Calu3 (cell line): ENCODE measurements around the gene SMCHD1. TPM values are rescaled to one million over a fixed set of nuclear protein-coding genes. Genes with fewer than 3 reads are reported as not detected.

Experiments
- BruUV-seq: library from RNA; stranded (reverse); fragments of 400-500 nt; replicated peaks from 2 replicates; lab custom pipeline; 2021; lab: Mats Ljungman, UMichigan
- CTCF ChIA-PET: fragments of 300-600 bp; sonication (Branson Sonifier 250); formaldehyde crosslinking; loops from one replicate; lab custom pipeline; 2022; ENCODE audit warnings: antibody characterized with exemption; lab: Charles Lee
- DNase-seq: peaks from one replicate; pipeline ENCODE4 v3.0.0; 2022
- H3K27ac Mint-ChIP-seq: one replicate; pipeline ENCODE4 v1.8.0; 2022; ENCODE audit warnings: mixed read lengths; ENCODE audit not compliant: unreplicated experiment
- H3K27me3 Mint-ChIP-seq: one replicate; pipeline ENCODE4 v1.8.0; 2022; ENCODE audit warnings: mixed read lengths; ENCODE audit not compliant: unreplicated experiment
- H3K36me3 Mint-ChIP-seq: one replicate; pipeline ENCODE4 v1.8.0; 2022; ENCODE audit warnings: mild to moderate bottlenecking, moderate library complexity, mixed read lengths; ENCODE audit not compliant: insufficient read depth, unreplicated experiment
- H3K4me1 Mint-ChIP-seq: one replicate; pipeline ENCODE4 v1.8.0; 2022; ENCODE audit warnings: mild to moderate bottlenecking, low read depth, mixed read lengths; ENCODE audit not compliant: unreplicated experiment
- H3K4me3 Mint-ChIP-seq: one replicate; pipeline ENCODE4 v1.8.0; 2022; ENCODE audit warnings: mild to moderate bottlenecking, low read depth, moderate library complexity, mixed read lengths; ENCODE audit not compliant: unreplicated experiment
- H3K9me3 Mint-ChIP-seq: one replicate; pipeline ENCODE4 v1.8.0; 2022; ENCODE audit warnings: low read depth, mixed read lengths; ENCODE audit not compliant: unreplicated experiment
- intact Hi-C: fragments of 100-400 bp; cut with micrococcal nuclease; formaldehyde crosslinking; loops from one replicate; pipeline ENCODE4 v1.10.0; 2022; ENCODE audit not compliant: unreplicated experiment
- total RNA-seq: library from RNA; stranded (reverse); gene quantifications from 2 replicates; pipeline ENCODE4 v1.2.3, GENCODE V29; 2022
- TF ChIP-seq, protein P1 (sequence below): fragments of 200-600 bp; IDR thresholded peaks from one replicate; pipeline ENCODE4 v1.8.0; 2022; ENCODE audit warnings: antibody characterized with exemption; ENCODE audit not compliant: unreplicated experiment

Gene SMCHD1
- total RNA-seq, 1 experiment from 2014 or later: 68.3 TPM

DNA sequence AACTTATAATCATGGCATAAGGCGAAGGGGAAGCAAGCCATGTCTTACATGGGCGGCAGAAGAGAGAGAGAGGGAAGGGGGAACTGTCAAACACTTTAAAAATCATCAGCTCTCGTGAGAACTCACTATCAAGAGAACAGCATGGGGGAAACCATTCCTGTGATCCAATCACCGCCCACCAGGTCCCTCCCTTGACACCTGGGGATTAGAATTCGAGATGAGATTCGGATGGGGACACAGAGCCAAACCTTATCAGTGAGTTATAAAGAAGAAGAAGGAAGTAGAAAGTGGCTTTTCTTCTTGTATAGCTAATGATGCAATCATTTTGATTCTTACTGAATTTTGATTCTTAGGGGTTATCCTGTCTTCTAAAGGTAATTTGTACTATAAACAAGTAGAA lies 51.4 kb downstream of the SMCHD1 start:
- no peak for DNase-seq
- Mint-ChIP-seq H3K4me1 (peaks cover 21% of the 10 kb centered on the region), H3K36me3 (peaks cover 44% of the 10 kb centered on the region), H3K4me3 (no peak overlapping the region), H3K27ac (peak overlapping the region; percentile 83), H3K27me3 (no peaks in the 10 kb centered on the region), H3K9me3 (no peaks in the 10 kb centered on the region)
- TF ChIP-seq, protein P1, sequence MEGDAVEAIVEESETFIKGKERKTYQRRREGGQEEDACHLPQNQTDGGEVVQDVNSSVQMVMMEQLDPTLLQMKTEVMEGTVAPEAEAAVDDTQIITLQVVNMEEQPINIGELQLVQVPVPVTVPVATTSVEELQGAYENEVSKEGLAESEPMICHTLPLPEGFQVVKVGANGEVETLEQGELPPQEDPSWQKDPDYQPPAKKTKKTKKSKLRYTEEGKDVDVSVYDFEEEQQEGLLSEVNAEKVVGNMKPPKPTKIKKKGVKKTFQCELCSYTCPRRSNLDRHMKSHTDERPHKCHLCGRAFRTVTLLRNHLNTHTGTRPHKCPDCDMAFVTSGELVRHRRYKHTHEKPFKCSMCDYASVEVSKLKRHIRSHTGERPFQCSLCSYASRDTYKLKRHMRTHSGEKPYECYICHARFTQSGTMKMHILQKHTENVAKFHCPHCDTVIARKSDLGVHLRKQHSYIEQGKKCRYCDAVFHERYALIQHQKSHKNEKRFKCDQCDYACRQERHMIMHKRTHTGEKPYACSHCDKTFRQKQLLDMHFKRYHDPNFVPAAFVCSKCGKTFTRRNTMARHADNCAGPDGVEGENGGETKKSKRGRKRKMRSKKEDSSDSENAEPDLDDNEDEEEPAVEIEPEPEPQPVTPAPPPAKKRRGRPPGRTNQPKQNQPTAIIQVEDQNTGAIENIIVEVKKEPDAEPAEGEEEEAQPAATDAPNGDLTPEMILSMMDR: no peak
- intact Hi-C loops: no loop called here
- CTCF ChIA-PET: interaction anchor here (0.5 to 0.8 kb wide), 2 partner anchors 46 to 68 kb away, joined by 3 read pairs; no protein-coding TSS in a partner anchor
- BruUV-seq: no TSS peak

- H3K36me3 Mint-ChIP-seq: peaks cover 52% of the 10 kb centered on the region
Measured at GRCh38 chr18:2707551-2708168, 52.1 kb downstream of the SMCHD1 start.

DNA sequence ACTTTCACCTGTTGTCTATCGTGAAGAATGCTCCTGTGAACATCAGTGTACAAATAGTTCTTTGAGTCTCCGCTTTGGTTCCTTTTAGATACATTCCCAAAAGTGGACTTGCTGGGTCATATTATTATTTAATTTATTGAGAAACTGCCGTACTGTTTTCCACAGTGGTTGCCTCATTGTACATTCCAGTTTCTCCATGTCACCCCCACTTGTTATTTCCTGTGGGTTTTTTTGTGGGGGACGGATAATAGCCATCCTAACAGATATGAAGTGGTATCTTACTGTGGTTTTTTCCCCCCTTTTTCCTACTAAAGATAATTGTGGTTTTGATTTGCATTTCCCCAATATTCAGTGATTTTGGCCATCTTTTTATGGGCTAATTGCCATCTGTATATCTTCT lies 53.8 kb downstream of the SMCHD1 start:
- TF ChIP-seq, protein P1: no peak
- peaks cover 47% of the 10 kb centered on the region for H3K36me3 Mint-ChIP-seq
- no peak overlapping the region for H3K27ac Mint-ChIP-seq
- no peaks in the 10 kb centered on the region for H3K9me3 Mint-ChIP-seq
- BruUV-seq: no TSS peak
- H3K4me1 Mint-ChIP-seq: peaks cover 20% of the 10 kb centered on the region
- intact Hi-C loops: no loop called here
- no peaks in the 10 kb centered on the region for H3K27me3 Mint-ChIP-seq
- DNase-seq: no peak
- no peak overlapping the region for H3K4me3 Mint-ChIP-seq
- CTCF ChIA-PET: no interaction called here

More at GRCh38 chr18:2707551-2708168, 52.1 kb downstream of the SMCHD1 start:
- Mint-ChIP-seq H3K9me3 (no peaks in the 10 kb centered on the region), H3K27ac (no peak overlapping the region), H3K27me3 (no peaks in the 10 kb centered on the region), H3K4me1 (peaks cover 21% of the 10 kb centered on the region), H3K4me3 (no peak overlapping the region)
- no peak for DNase-seq
- CTCF ChIA-PET: interaction anchor here (0.8 to 1.2 kb wide), 2 partner anchors 8 to 12 kb away, joined by 3 read pairs; no protein-coding TSS in a partner anchor
- BruUV-seq: no TSS peak
- intact Hi-C loops: no loop called here
- TF ChIP-seq, protein P1: no peak

- no TSS peak for BruUV-seq
- no peak for DNase-seq
- Mint-ChIP-seq H3K4me1 (no peaks in the 10 kb centered on the region), H3K9me3 (no peaks in the 10 kb centered on the region), H3K27ac (no peak overlapping the region), H3K4me3 (no peak overlapping the region), H3K36me3 (peaks cover 51% of the 10 kb centered on the region), H3K27me3 (no peaks in the 10 kb centered on the region)
- intact Hi-C loops: no loop called here
- TF ChIP-seq, protein P1: no peak
- CTCF ChIA-PET: no interaction called here
Measured at GRCh38 chr18:2714140-2714539, 58.6 kb downstream of the SMCHD1 start.
